Stimulated activated CD8-positive, alpha-beta memory T cell treated with anti-CD3 and anti-CD28 coated beads, Interleukin-15, amount 100 ng/mL, for 1 hour (primary cell): ENCODE measurements around the gene ASB5.
"Not testable (repeated sequence)": the region's sequence is repeated elsewhere in the genome, so short reads cannot be mapped to it uniquely, and the experiment has no call there.

Experiments
- DNase-seq: peaks from one replicate; pipeline ENCODE4 v3.0.0-alpha.2; 2020; ENCODE audit warnings: low read depth

Gene ASB5

DNA sequence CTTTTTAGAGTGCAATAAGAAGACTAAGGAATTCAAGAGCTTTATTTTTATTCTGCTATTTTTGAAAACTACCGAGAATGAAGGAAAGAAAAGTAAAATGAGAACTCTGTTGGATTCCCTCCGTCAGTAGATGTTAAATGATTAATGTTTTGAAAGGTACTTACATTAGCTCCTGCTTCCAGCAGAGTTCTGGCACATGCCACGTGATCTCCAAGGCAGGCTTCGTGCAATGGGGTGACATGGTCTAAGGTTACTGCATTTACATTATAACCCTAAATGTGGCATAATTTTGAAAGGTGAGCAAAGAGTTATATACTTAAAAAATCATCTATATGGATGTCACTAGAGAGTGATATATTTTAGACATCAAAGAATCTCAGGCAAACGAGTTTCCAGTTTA is 46.9 kb downstream of the ASB5 start:
- DNase-seq = no peak

DNA sequence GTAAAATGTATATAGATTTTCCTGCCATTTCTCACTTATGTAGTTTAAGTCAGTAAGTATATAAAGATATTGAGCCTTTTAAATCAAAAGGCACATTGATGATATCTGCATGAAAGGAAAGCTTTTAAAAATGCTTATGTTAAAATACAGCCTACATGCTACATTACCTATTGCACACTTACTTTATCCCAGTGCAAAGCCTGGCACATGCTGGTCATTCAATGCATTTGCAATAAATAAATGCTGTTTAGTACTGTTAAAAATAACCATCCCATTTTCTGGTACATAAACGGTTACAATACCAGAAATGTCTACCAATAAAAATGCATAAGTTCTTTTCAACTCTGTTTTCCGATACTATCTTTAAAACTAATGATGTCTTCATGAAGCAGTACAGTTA is 51.5 kb downstream of the ASB5 start:
- DNase-seq = no peak

DNA sequence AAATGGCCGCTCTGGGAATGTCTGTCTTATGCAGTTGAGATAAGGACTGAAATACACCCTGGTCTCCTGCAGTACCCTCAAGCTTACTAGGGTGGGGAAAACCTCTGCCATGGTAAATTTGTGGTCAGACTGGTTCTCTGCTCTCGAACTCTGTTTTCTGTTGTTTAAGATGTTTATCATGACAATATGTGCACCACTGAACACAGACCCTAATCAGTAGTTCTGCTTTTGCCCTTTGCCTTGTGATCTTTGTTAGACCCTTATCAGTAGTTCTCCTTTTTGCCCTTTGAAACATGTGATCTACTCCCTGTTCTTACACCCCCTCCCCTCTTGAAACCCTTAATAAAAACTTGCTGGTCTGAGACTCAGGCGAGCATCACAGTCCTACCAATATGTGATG is 56.7 kb downstream of the ASB5 start:
- not testable (repeated sequence) for DNase-seq

DNA sequence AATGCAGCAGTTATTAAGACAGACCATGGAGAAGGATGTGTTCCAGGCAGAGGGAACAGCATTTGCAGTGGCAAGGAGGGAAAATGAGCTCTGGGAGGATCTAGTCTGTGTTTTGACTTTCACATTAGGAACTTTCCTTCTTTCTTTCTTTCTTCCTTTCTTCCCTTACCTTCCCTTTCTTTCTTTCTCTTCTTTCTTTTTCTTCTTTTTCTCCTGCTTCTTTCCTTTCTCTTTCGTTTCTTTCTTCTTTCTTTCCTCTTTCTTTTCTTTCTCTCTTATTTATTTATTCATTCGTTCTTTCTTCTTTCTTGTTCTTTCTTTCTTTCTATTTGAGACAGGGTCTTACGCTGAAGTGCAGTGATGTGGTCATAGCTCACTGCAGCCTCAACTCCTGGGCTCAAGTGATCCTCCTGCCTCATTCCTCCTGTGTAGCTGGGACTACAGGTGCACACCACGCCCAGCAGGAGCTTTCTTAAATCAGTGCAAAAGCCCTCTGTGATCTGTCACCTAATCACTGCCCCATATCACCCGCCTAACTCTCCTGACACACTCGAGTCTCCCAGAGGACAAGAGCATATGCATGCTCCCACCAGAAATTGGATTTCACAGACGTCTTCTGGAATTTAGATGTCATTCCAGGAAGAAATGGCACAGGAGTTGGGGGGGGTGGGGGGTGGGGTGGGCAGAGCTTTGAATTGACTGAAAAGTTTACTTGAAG is 58.3 kb downstream of the ASB5 start:
- DNase-seq = no peak

DNA sequence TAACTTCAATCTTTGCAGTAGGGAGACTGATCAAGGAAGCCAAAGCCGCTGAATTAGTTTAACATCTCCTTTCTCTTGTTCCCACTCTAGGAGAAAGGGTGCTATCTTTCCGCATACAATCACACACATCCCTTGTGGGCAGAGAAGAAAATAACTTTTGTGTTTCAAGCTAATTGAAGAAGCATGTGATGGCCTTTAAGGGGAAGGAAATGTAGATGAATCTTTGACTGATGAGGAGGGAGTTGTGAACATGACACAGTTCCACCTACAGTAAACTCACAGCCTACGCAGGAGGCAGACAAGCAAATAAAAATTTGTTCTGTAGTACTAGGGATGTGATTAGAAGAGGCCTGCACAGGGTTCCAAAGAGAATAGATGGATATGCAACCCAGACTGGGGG is 58.9 kb downstream of the ASB5 start:
- DNase-seq = no peak

DNA sequence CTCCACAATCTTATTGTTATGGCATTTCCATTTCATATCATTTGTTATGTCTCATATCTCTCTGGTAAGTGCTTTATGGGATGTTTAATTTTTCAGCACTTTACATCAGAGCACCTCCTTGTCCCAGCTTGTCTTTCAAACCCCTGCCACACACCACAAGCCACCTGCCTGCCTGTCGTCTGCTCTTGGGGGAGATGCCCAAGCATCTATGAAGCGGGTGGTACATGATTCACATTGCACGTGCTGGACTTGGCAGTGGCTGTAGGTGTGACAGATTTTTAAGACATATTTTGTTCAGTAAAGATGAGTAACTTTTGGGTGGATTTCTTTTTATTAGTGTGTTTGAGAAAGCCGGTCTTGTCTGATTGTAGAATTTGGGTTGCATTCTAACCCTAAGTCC is 59.5 kb downstream of the ASB5 start:
- no peak for DNase-seq

DNA sequence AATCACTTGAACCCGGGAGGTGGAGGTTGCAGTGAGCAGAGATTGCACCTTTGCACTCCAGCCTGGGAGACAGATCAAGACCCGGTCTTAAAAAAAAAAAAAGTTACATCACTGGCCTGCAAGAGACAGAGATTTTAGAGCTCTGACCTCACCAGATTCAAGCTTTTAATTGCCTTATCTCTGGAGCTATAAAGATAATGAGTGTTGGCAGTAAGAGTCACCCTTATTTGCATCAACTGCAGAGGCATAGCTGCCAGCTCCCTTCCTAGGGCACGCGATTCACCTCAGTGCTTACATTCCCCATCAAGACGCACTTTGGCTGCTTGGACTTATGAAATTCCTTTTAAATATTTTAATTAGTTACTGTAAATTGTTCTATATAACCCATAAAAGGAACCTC is 61.2 kb downstream of the ASB5 start:
- DNase-seq = no peak

DNA sequence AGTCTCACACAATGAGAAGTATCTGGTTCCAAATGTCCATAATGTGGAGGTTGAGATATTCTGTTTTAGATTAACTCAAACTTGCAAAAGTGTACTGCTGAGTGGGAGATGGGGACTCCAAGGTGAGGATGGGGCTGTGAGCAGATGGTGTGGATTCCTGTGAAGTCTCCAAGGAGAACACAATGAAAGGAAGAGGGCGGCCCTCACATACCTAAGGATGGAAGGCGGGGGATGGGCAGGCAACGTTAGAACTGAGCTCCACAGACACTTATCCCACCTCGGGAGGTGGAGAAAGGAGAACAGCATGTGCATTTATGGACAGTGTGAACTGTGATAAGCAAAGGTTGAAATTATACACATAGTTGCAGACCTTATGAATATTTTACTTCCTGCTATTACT is 63.7 kb downstream of the ASB5 start:
- DNase-seq = no peak

DNA sequence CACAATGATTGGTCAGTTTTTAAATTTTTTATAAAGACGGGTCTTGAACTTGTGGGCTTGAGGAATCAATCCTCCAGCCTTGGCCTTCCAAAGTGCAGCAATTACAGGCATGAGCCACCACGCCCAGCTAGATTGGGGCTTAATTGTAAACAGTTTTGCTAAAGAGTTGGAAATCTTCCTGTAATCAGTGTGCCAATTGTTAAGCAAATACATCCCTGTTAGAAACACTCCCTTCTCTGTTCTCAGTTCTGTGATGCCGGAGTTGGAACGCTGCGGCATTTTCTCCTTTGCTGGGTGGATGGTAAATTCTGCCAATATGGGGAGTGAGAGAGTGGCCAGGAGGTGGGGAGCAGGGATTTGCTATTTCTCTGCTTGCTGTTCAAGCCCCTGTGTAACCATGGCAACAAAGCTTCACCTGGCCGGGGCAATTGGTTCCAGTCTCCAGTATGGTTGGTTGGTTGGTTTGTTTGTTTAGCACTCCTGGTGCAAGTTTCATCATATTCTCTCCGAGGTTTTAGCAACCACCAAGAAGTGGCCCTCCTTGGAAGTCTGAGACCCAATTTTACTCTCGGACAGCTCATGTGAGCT is 70.6 kb downstream of the ASB5 start:
- DNase-seq = no peak

DNA sequence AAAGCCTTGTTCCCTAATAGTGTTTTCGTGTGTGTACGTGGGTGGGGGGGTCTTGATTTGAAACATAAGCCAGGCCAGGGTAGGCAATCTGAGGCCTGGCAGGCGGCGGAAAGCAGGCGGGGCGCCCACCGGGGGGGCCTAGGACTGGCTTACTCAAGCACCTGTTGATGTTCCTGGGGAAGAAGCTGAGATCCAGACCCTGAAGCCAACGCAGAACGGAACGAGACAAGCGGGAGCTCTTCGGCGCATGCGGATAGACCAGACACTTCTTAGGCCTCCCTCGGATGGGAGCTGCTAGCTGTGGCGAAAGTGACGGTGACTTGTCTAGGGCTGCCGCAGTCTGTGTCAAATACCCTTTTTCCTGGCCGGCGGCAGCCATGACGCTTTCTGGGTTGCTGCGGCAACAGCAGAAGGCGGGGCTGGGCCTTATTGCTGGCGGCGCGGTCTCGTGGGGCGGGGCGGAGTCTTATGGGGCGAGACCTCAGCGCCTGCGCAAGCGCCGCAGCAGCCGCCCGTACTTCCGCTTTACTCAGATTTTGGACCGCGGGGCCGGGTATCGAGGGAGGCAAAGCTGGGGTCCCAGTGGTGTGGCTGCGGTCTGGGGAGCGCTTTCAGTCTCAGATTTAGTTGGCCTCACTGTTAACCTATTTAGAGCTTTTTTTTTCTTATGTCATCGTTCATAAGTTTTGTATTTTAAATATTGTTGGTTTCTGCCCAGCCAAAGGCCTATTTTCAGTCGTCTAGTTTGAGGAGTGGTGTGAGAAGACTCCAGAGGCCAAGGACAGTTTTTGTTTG is 73.6 kb downstream of the ASB5 start, which contains the start of gene SPATA4:
Gene SPATA4 (minus strand): TSS at position 402 of the 795 bp plus-strand sequence. CDS start 23 bp downstream, at position 379.
- peak; percentile 90 for DNase-seq

DNA sequence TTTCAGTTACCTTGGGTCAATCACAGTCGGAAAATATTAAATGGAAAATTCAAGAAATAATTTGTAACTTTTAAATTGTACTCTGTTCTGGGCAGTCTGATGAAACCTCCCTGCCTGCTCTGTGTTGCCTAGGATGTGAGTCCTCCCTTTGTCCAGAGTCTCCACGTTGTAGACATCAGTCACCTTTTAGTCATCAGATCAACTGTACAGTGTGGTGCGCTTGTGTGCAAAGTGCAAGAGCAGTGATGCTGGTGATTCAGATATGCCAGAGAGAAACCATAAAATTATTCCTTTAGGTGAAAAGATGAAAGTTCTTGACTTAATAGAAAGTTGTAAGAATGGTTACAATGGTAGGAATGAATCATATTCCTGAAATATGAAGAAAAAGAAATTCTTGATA is 75.1 kb downstream of the ASB5 start:
- no peak for DNase-seq

DNA sequence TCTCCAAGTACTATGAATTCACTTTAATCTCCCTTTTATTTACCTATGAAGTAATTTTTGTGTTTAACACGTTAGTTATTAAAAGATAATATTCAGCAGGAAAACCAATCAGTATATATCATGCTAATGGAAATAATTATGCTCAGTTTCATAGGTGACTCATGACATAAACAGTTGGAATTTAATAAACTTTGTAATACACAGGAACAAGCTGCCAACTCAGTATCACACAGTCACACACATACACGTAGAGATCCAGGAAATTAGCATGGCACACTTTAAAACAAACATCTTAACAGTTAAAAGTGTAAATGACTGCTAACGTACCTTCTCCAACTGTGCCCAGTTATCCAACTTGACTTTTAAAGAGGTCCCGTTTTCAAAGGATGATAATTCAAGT is 75.9 kb downstream of the ASB5 start:
- no peak for DNase-seq

DNA sequence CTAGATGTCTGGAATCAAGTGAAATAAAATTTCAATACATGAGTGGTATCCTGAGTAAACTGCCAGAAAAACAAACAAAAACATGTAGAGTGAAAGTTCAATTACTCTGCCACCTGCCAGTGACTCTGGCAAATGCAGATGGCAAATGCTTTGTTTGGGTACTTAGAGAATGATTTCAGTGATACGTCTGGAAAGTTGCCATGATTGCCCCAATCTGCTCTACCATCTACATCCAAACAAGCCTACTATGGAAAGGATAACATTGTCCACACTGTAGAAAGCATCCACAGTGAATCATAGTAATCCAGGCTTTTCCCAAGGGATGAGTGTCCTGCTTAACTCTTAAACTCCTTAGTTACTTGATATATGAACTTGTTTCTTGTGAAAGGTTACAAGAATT is 77.0 kb downstream of the ASB5 start:
- DNase-seq = no peak

DNA sequence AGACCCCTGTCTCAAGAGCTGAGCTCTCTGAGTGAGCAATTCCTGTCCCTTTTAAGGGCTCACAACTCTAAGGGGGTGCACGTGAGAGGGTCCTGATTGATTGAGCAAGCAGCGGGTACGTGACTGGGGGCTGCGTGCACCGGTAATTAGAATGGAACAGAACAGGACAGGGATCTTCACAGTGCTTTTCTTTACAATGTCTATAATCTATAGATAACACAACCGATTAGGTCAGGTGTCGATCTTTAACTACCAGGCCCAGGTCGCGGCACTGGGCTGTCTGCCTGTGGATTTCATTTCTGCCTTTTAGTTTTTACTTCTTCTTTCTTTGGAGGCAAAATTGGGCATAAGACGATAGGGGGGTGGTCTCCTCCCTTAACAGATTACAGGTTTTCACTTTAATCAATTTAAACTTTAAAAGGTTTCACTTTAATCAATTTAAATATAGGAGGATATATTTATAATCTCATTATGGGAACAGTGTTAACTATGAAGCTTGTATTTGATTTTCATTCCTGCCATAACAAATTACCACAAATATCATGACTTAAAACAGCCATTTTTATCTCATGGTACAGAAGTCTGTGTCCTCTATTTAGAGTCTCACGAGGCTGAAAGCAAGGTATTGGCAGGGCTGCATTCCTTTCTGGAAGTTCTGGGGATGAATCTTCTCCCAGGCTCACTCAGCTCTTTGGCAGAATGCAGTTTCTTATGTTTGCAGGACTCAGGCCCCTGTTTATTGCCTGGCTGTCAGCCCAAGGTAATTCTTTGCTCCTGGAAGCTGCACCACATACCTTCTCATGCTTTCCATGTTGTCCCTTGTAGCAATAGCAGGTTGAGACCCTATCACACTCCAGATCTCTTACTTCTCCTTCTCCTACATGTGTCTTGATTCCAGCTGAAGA is 78.9 kb downstream of the ASB5 start:
- DNase-seq = no peak

DNA sequence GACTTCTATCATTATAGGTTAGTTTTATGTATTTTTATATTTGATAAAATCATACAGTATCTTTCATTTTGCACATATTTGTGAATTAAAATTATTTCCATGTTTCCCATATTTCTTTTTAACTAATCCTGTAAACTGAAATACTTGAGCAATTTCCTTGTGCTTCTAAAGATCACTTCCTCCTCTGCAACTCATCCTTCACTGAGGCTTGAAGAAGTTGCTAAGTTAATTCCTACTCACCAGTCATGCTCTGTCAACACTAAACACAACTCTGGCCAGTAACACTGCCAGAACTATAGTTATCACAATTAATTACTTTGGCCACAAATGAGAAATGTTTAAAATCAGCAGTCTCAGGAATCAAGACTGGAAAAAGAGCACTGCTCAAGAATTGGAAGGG is 80.4 kb downstream of the ASB5 start:
- DNase-seq = no peak

DNA sequence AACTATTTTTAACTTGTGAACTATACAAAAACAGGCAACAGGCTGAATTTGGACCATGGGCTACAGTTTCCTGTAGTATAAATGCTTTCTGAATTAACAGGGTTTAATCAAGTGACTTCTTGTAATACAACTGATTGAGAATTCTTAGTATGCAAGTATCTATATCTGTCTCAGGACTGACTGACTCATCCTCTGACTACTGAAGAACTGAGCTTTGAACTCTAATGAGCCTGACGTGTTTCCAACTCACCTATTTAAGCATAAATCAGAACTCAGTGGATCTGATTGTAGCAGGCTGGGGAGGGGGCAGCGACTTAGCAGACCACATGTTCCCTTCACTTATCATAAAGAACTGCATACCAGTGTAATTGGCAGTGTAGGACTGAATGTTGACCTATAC is 81.4 kb downstream of the ASB5 start:
- no peak for DNase-seq

DNA sequence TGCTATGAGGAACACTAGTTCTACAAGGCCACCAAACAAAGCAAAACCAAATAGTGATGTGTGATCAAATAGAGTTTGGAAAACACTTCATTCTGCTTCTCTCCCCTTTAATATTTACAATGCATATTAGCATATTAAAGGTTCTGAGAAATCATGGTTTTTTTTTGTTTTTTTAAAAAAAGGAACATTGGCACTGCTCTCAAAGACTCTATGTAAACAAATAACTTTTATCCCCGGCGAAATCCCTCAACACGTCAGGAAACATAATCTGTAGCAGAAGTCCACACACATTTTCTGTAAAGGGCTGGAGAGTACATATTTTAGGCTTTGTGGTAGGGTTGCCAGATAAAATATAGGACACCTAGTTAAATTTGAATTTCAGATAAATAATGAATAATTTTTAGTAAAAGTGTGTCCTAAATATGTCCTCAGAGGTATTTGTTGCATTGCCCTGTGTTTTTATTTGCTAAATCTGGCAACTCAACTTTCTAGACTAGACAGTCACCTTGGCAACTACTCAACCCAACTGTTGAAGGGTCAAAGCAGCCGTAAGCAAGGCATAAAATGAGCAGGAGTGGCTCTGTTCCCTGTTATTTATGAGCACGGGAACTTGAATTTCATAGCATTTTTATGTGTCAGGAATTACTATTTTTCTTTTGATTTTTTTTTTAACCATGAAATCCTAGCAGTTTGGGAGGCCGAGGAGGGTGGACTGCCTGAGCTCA is 82.2 kb downstream of the ASB5 start:
- no peak for DNase-seq

DNA sequence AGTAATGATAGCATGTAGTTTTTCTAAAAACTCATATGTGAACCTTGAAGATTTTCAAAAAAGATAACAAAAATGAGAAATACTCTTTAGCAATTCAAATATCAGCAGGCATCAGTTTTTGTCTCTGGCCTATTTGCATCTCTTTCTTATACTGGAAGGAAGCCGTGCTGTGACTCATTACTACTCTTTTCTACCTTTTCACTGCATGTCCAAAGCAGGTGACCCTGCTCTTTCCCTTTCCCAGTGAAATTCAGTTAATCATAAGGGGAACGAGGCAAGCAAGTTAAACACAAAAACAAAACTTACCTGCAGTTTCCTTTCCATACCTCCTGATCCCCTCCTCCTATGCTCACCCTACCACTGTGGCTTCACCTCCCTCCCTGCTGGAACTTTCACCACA is 83.0 kb downstream of the ASB5 start:
- DNase-seq = no peak

DNA sequence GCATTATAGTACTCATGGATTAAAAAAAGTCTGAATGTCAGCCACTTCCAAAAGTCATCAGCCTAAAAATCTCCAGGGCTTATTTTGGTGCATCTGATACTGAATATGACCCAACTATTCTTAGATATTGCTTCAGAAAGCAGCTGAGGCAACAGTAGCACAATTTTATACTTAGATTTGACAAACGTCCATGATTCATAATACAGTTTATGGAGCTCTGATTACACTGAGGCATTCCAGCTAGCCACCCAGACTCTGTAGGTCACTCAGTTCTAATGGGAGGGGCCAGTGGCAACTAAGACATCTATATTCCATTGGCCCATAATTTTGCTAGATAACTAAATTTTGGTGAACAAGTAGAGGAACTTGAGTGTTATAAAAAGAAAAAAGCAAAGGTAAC is 84.0 kb downstream of the ASB5 start:
- no peak for DNase-seq
